ENCODE data around the gene TMEM242. TPM values are rescaled to one million over a fixed set of nuclear protein-coding genes. Genes with fewer than 3 reads are reported as not detected.
A peak's percentile ranks its signal among the peaks of the same experiment; 100 is the strongest.

Gene TMEM242
- total and polyA plus RNA-seq, 10 of the 15 experiments (the other 5 are each of a cell fraction or from before 2014, with no cell fraction given), result 2.8 to 9.8 (median 5.5) TPM

- DNase-seq (ENCODE audit: low read depth, low spot score), result no peak
- in situ Hi-C loops (cut with MboI), result no loop called here
- no peaks in the 10 kb centered on the region for H3K4me1 ChIP-seq (ENCODE audit: control insufficient read depth, insufficient read depth, low read length)
- 42% methylated on average over 19 of the region's 19 CpGs for WGBS (ENCODE audit: insufficient coverage, insufficient replicate concordance, low lambda C conversion rate, missing lambda C conversion rate)
- no peak overlapping the region for H3K4me3 ChIP-seq
- no peaks in the 10 kb centered on the region for H3K79me2 ChIP-seq (ENCODE audit: control insufficient read depth, insufficient read depth, low read length)
- CTCF ChIA-PET, result interaction anchor here (0.7 to 1.6 kb wide), 2 partner anchors 53 to 552 kb away, joined by 3 read pairs; no protein-coding TSS in a partner anchor
- no peaks in the 10 kb centered on the region for H3K36me3 ChIP-seq (ENCODE audit: control insufficient read depth in 2 of 2, insufficient read depth in 2 of 2, low read length in 1 of 2)
- SMC1A ChIA-PET (ENCODE audit: uncharacterized antibody, unreplicated experiment), result interaction anchor here (1.2 to 1.4 kb wide), 2 partner anchors 127 to 230 kb away, joined by 3 read pairs; no protein-coding TSS in a partner anchor
- H3K4me2 ChIP-seq (ENCODE audit: control insufficient read depth, insufficient read depth), result peak overlapping the region; percentile 53
- H3K9me3 ChIP-seq (replicated peaks; ENCODE audit: control insufficient read depth, insufficient read depth, low read length), result peaks cover 4% of the 10 kb centered on the region; the same call in 1 of the 3 replicates
- no peak overlapping the region for H2AFZ ChIP-seq (ENCODE audit: control insufficient read depth, low read depth, low read length)
- RAD21 ChIA-PET (ENCODE audit: unreplicated experiment), result interaction anchor here (0.7 kb wide), 1 partner anchor 493 kb away, joined by 3 read pairs; no protein-coding TSS in a partner anchor
- TF ChIP-seq, protein P1, sequence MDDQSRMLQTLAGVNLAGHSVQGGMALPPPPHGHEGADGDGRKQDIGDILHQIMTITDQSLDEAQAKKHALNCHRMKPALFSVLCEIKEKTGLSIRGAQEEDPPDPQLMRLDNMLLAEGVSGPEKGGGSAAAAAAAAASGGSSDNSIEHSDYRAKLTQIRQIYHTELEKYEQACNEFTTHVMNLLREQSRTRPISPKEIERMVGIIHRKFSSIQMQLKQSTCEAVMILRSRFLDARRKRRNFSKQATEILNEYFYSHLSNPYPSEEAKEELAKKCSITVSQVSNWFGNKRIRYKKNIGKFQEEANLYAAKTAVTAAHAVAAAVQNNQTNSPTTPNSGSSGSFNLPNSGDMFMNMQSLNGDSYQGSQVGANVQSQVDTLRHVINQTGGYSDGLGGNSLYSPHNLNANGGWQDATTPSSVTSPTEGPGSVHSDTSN (IDR thresholded peaks at IDR 0.05; ENCODE audit: insufficient replicate concordance, low read depth, low read length), result no peak
- TF ChIP-seq MTA3 (IDR thresholded peaks at IDR 0.05; ENCODE audit: borderline replicate concordance, low read length) (no peak), EGR1 (IDR thresholded peaks at IDR 0.05; ENCODE audit: borderline replicate concordance in 1 of 2, low read depth in 2 of 2, low read length in 2 of 2) (no peak), KLF5 (IDR thresholded peaks at IDR 0.05; ENCODE audit: partially characterized antibody) (no peak), ZNF24 (IDR thresholded peaks at IDR 0.05) (no peak)
- TF ChIP-seq, protein P2, sequence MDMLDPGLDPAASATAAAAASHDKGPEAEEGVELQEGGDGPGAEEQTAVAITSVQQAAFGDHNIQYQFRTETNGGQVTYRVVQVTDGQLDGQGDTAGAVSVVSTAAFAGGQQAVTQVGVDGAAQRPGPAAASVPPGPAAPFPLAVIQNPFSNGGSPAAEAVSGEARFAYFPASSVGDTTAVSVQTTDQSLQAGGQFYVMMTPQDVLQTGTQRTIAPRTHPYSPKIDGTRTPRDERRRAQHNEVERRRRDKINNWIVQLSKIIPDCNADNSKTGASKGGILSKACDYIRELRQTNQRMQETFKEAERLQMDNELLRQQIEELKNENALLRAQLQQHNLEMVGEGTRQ (IDR thresholded peaks at IDR 0.05; ENCODE audit: borderline replicate concordance, low read depth, low read length), result no peak
- H3K9ac ChIP-seq (ENCODE audit: control insufficient read depth, insufficient read depth, low read length), result no peak overlapping the region
- intact Hi-C loops (cut with micrococcal nuclease; ENCODE audit: unreplicated experiment), result loop anchor here (1.0 to 10.0 kb wide), 2 partner anchors 44 to 238 kb away; no protein-coding TSS in a partner anchor
- no peak overlapping the region for H3K27ac ChIP-seq (ENCODE audit: control insufficient read depth, insufficient read depth)
- no peak for FAIRE-seq
- peak; percentile 14; the same call in 1 of the 3 replicates for ATAC-seq
- POLR2A ChIA-PET, result no interaction called here
- no peaks in the 10 kb centered on the region; a peak in 1 of 4 replicates for H3K27me3 ChIP-seq (replicated peaks in 1 of 2; ENCODE audit: control insufficient read depth in 2 of 2, insufficient read depth in 2 of 2, low read length in 1 of 2)
- no TSS peak for BruUV-seq (replicated peaks)
- no peaks in the 10 kb centered on the region for H4K20me1 ChIP-seq (ENCODE audit: control insufficient read depth, insufficient read depth)
Measured at GRCh38 chr6:157272866-157273755, 50.2 kb downstream of the TMEM242 start.
